T-cell (primary cell): ENCODE data around the gene HPCAL1. TPM values are rescaled to one million over a fixed set of nuclear protein-coding genes. Genes with fewer than 3 reads are reported as not detected.

Experiments
- ATAC-seq, 4 experiments: fragments of 200-7000 bp in 3 of 4; fragments of 150-1000 bp in 1 of 4; cut with Tn5 transposase; replicated peaks in 1 of 4; 1 replicate in 3 of 4; 2 replicates in 1 of 4; pipeline ENCODE4 v1.10.0; 2021; ENCODE audit warnings: moderate library complexity in 3 of 4, mild to moderate bottlenecking in 2 of 4, moderate number of reproducible peaks in 1 of 4
- CTCF ChIA-PET, 2 donors: fragments of 300-600 bp; sonication (Branson Sonifier 250); formaldehyde crosslinking; loops; one replicate each; lab custom pipeline; 2022; ENCODE audit warnings: antibody characterized with exemption in 2 of 2; lab: Charles Lee
- POLR2A ChIA-PET, 2 donors: fragments of 300-600 bp; sonication (Branson Sonifier 250); formaldehyde crosslinking; loops; one replicate each; lab custom pipeline; 2022; ENCODE audit warnings: antibody characterized with exemption in 2 of 2; lab: Charles Lee
- DNase-seq, 35 experiments: peaks; one replicate each; pipeline versions ENCODE4 v3.0.0 to v3.0.0-alpha.2; 2013 to 2023
- H3K27ac ChIP-seq: one replicate; pipeline ENCODE4 v1.5.1; 2013; ENCODE audit warnings: low read length
- H3K27me3 ChIP-seq, 2 experiments: replicated peaks in 1 of 2; 1 replicate in 1 of 2; 2 replicates in 1 of 2; pipeline versions ENCODE4 v1.6.1 to v1.7.0; 2013; ENCODE audit warnings: low read length in 1 of 2, mixed read lengths in 1 of 2; ENCODE audit not compliant: control insufficient read depth in 2 of 2, insufficient read depth in 2 of 2; ENCODE audit errors: extremely low read depth in 1 of 2
- H3K36me3 ChIP-seq, 2 donors: 1 replicate in 1 of 2; 2 replicates in 1 of 2; pipeline versions ENCODE4 v1.6.1 to v1.7.0; 2013; ENCODE audit warnings: low read length in 1 of 2; ENCODE audit not compliant: control insufficient read depth in 2 of 2, insufficient read depth in 1 of 2; ENCODE audit errors: extremely low read depth in 1 of 2
- H3K4me1 ChIP-seq, 2 experiments: 1 replicate in 1 of 2; 2 replicates in 1 of 2; pipeline versions ENCODE4 v1.6.1 to v1.7.0; 2013; ENCODE audit warnings: low read length in 2 of 2, mixed read lengths in 1 of 2; ENCODE audit not compliant: insufficient read depth in 2 of 2, control insufficient read depth in 1 of 2; ENCODE audit errors: extremely low read depth in 1 of 2
- H3K4me3 ChIP-seq, 2 donors: 1 replicate in 1 of 2; 2 replicates in 1 of 2; pipeline versions ENCODE4 v1.5.1 to v1.7.0; 2013; ENCODE audit warnings: mild to moderate bottlenecking in 2 of 2, low read length in 1 of 2, moderate library complexity in 1 of 2; ENCODE audit not compliant: control insufficient read depth in 1 of 2; ENCODE audit errors: extremely low read depth in 1 of 2
- H3K9me3 ChIP-seq: 2 replicates; pipeline ENCODE4 v1.7.0; 2013
- H3K27ac Mint-ChIP-seq, 2 donors: one replicate each; pipeline ENCODE4 v1.8.0; 2020 to 2021; ENCODE audit warnings: mild to moderate bottlenecking in 2 of 2, mixed read lengths in 2 of 2
- H3K27me3 Mint-ChIP-seq, 2 donors: one replicate each; pipeline ENCODE4 v1.8.0; 2021 to 2022; ENCODE audit warnings: mixed read lengths in 2 of 2
- H3K36me3 Mint-ChIP-seq: one replicate; pipeline ENCODE4 v1.8.0; 2021; ENCODE audit warnings: mixed read lengths
- H3K4me1 Mint-ChIP-seq, 3 donors: one replicate each; pipeline ENCODE4 v1.8.0; 2020 to 2022; ENCODE audit warnings: mixed read lengths in 3 of 3, mild to moderate bottlenecking in 1 of 3
- H3K4me3 Mint-ChIP-seq, 3 donors: one replicate each; pipeline ENCODE4 v1.8.0; 2020 to 2022; ENCODE audit warnings: mild to moderate bottlenecking in 3 of 3, mixed read lengths in 3 of 3, moderate library complexity in 3 of 3
- H3K9me3 Mint-ChIP-seq, 3 donors: one replicate each; pipeline ENCODE4 v1.8.0; 2020 to 2022; ENCODE audit warnings: mixed read lengths in 3 of 3
- WGBS: methylation state at CpG from one replicate; pipeline ENCODE4 v1.1.5; 2013; ENCODE audit warnings: missing lambda C conversion rate; ENCODE audit not compliant: insufficient coverage; 5-methylcytosine and 5-hydroxymethylcytosine counted together
- total RNA-seq, 35 experiments: library from RNA in 6 of 35; stranded (reverse) in 6 of 35; fragments of 120-200 nt in 1 of 35; gene quantifications; one replicate each; pipeline versions ENCODE4 v1.2.1 to v1.2.4 and lab custom pipeline; 2013 to 2026

The HPCAL1 gene
- total RNA-seq, 5 donors from 2014 or later (not counting 1 experiment from before 2014, with no cell fraction given), result 39.5 to 87.3 (median 83.2) TPM

- POLR2A ChIA-PET, result no interaction called here
- H3K36me3 Mint-ChIP-seq, result peaks cover 6% of the 10 kb centered on the region
- H3K9me3 ChIP-seq, result no peaks in the 10 kb centered on the region
- H3K27me3 ChIP-seq, result no peaks in the 10 kb centered on the region
- no peak for ATAC-seq
- no peak overlapping the region for H3K4me3 Mint-ChIP-seq
- H3K4me1 ChIP-seq, result peaks cover 0 to 52% of the 10 kb centered on the region in 2 experiments
- H3K4me1 Mint-ChIP-seq, result peaks cover 67 to 71% (median 68%) of the 10 kb centered on the region in 3 donors
- CTCF ChIA-PET, result interaction anchor here in 1 of 2 donors (0.8 to 1.0 kb wide), 2 partner anchors 14 to 17 kb away, joined by 3 to 4 read pairs; no protein-coding TSS in a partner anchor
- no peaks in the 10 kb centered on the region for H3K27me3 Mint-ChIP-seq
- H3K4me3 ChIP-seq, result no peak overlapping the region
- peaks cover 2 to 8% of the 10 kb centered on the region in 2 donors for H3K36me3 ChIP-seq
- H3K9me3 Mint-ChIP-seq, result no peaks in the 10 kb centered on the region
- peak overlapping the region; percentile 54 to 86 for H3K27ac Mint-ChIP-seq
- DNase-seq, result no peak
- no peak overlapping the region for H3K27ac ChIP-seq
- 93% methylated on average over 3 of the region's 5 CpGs for WGBS
These were observed 89.4 kb downstream of the HPCAL1 start for GRCh38 chr2:10392100-10392499.

GRCh38 chr2:10392548-10392947 is 89.8 kb downstream of the HPCAL1 start:
- ChIA-PET CTCF (interaction anchor here (0.6 to 1.0 kb wide), 3 partner anchors 14 to 469 kb away, joined by 3 to 4 read pairs (median 4); no protein-coding TSS in a partner anchor), POLR2A (no interaction called here)

GRCh38 chr2:10392951-10393639 is 90.4 kb downstream of the HPCAL1 start:
- Mint-ChIP-seq H3K9me3 (no peaks in the 10 kb centered on the region), H3K4me3 (no peak overlapping the region), H3K4me1 (peaks cover 63 to 66% (median 64%) of the 10 kb centered on the region in 3 donors), H3K27ac (peak overlapping the region; percentile 46 to 54), H3K36me3 (peaks cover 11% of the 10 kb centered on the region), H3K27me3 (no peaks in the 10 kb centered on the region)
- CTCF ChIA-PET, result interaction anchor here (0.6 to 1.0 kb wide), 2 partner anchors 15 to 470 kb away, joined by 4 read pairs; no protein-coding TSS in a partner anchor
- H3K27ac ChIP-seq, result no peak overlapping the region
- WGBS, result 93% methylated on average over 3 of the region's 9 CpGs
- POLR2A ChIA-PET, result interaction anchor here in 1 of 2 donors (0.6 kb wide), 1 partner anchor 347 kb away, joined by 3 read pairs; no protein-coding TSS in a partner anchor
- H3K9me3 ChIP-seq, result no peaks in the 10 kb centered on the region
- DNase-seq (no peak), ATAC-seq (no peak)
- no peaks in the 10 kb centered on the region for H3K27me3 ChIP-seq
- no peak overlapping the region for H3K4me3 ChIP-seq
- H3K36me3 ChIP-seq, result peaks cover 0 to 5% of the 10 kb centered on the region in 2 donors
- peaks cover 0 to 42% of the 10 kb centered on the region in 2 experiments for H3K4me1 ChIP-seq

More at GRCh38 chr2:10392548-10392947, 89.8 kb downstream of the HPCAL1 start:
- no peak for DNase-seq
- Histone ChIP-seq H3K4me1 (peaks cover 0 to 47% of the 10 kb centered on the region in 2 experiments), H3K27ac (no peak overlapping the region), H3K4me3 (no peak overlapping the region), H3K9me3 (no peaks in the 10 kb centered on the region), H3K36me3 (peaks cover 2 to 8% of the 10 kb centered on the region in 2 donors), H3K27me3 (no peaks in the 10 kb centered on the region)
- H3K4me1 Mint-ChIP-seq, result peaks cover 63 to 68% (median 66%) of the 10 kb centered on the region in 3 donors
- H3K9me3 Mint-ChIP-seq, result no peaks in the 10 kb centered on the region
- H3K27ac Mint-ChIP-seq, result peak overlapping the region; percentile 54 to 86
- no peaks in the 10 kb centered on the region for H3K27me3 Mint-ChIP-seq
- H3K4me3 Mint-ChIP-seq, result no peak overlapping the region
- H3K36me3 Mint-ChIP-seq, result peaks cover 6% of the 10 kb centered on the region
- ATAC-seq, result no peak
- WGBS, result no CpG with 5 or more reads among the region's 6 CpGs

- Mint-ChIP-seq H3K9me3 (no peaks in the 10 kb centered on the region), H3K4me3 (no peak overlapping the region), H3K27me3 (no peaks in the 10 kb centered on the region), H3K27ac (peak overlapping the region in 1 of 2 donors; percentile 55), H3K4me1 (peaks cover 60 to 64% (median 62%) of the 10 kb centered on the region in 3 donors), H3K36me3 (peaks cover 13% of the 10 kb centered on the region)
- ChIA-PET POLR2A (interaction anchor here (0.6 to 0.7 kb wide), 2 partner anchors 292 to 346 kb away, joined by 3 to 9 read pairs; no protein-coding TSS in a partner anchor), CTCF (interaction anchor here in 1 of 2 donors (0.6 kb wide), 1 partner anchor 10 kb away, joined by 6 read pairs; no protein-coding TSS in a partner anchor)
- Histone ChIP-seq H3K4me3 (no peak overlapping the region), H3K36me3 (peaks cover 0 to 3% of the 10 kb centered on the region in 2 donors), H3K4me1 (peaks cover 0 to 41% of the 10 kb centered on the region in 2 experiments), H3K27me3 (no peaks in the 10 kb centered on the region), H3K27ac (no peak overlapping the region), H3K9me3 (no peaks in the 10 kb centered on the region)
- DNase-seq (no peak), ATAC-seq (no peak)
- 100% methylated on average over 2 of the region's 4 CpGs for WGBS
These were observed 90.9 kb downstream of the HPCAL1 start for GRCh38 chr2:10393640-10393982.

- no peaks in the 10 kb centered on the region for H3K27me3 ChIP-seq
- no peaks in the 10 kb centered on the region for H3K27me3 Mint-ChIP-seq
- no peaks in the 10 kb centered on the region for H3K9me3 ChIP-seq
- H3K36me3 Mint-ChIP-seq, result peaks cover 21% of the 10 kb centered on the region
- H3K4me1 ChIP-seq, result peaks cover 3 to 42% of the 10 kb centered on the region in 2 experiments
- CTCF ChIA-PET, result no interaction called here
- no peak overlapping the region for H3K4me3 ChIP-seq
- DNase-seq (no peak), ATAC-seq (no peak)
- POLR2A ChIA-PET, result no interaction called here
- WGBS, result 92% methylated on average over 7 of the region's 14 CpGs
- H3K27ac ChIP-seq, result no peak overlapping the region
- peaks cover 50 to 59% (median 54%) of the 10 kb centered on the region in 3 donors for H3K4me1 Mint-ChIP-seq
- H3K4me3 Mint-ChIP-seq, result no peak overlapping the region
- H3K27ac Mint-ChIP-seq, result peak overlapping the region; percentile 52 to 69
- no peaks in the 10 kb centered on the region for H3K9me3 Mint-ChIP-seq
- H3K36me3 ChIP-seq, result peaks cover 3 to 4% of the 10 kb centered on the region in 2 donors
These were observed 93.2 kb downstream of the HPCAL1 start for GRCh38 chr2:10395893-10396292.

- peak overlapping the region in 1 of 2 donors; percentile 52 for H3K27ac Mint-ChIP-seq
- Histone ChIP-seq H3K4me3 (no peak overlapping the region), H3K36me3 (peaks cover 3 to 4% of the 10 kb centered on the region in 2 donors), H3K27me3 (no peaks in the 10 kb centered on the region), H3K9me3 (no peaks in the 10 kb centered on the region), H3K4me1 (peaks cover 8 to 45% of the 10 kb centered on the region in 2 experiments), H3K27ac (no peak overlapping the region)
- H3K4me3 Mint-ChIP-seq, result no peak overlapping the region
- no peak for DNase-seq
- WGBS, result 89% methylated on average over 13 of the region's 13 CpGs
- H3K27me3 Mint-ChIP-seq, result no peaks in the 10 kb centered on the region
- CTCF ChIA-PET, result no interaction called here
- H3K9me3 Mint-ChIP-seq, result no peaks in the 10 kb centered on the region
- POLR2A ChIA-PET, result no interaction called here
- no peak for ATAC-seq
- H3K4me1 Mint-ChIP-seq, result peaks cover 52 to 59% (median 54%) of the 10 kb centered on the region in 3 donors
- H3K36me3 Mint-ChIP-seq, result peaks cover 21% of the 10 kb centered on the region
These were observed 93.8 kb downstream of the HPCAL1 start for GRCh38 chr2:10396464-10396863.
